ENCODE data around the gene EGFR. TPM values are rescaled to one million over a fixed set of nuclear protein-coding genes. Genes with fewer than 3 reads are reported as not detected.

Gene EGFR
- total and polyA plus RNA-seq, 2 donors (not counting 3 experiments of a cell fraction or from before 2014, with no cell fraction given) = 1.5 to 4.1 TPM

DNA sequence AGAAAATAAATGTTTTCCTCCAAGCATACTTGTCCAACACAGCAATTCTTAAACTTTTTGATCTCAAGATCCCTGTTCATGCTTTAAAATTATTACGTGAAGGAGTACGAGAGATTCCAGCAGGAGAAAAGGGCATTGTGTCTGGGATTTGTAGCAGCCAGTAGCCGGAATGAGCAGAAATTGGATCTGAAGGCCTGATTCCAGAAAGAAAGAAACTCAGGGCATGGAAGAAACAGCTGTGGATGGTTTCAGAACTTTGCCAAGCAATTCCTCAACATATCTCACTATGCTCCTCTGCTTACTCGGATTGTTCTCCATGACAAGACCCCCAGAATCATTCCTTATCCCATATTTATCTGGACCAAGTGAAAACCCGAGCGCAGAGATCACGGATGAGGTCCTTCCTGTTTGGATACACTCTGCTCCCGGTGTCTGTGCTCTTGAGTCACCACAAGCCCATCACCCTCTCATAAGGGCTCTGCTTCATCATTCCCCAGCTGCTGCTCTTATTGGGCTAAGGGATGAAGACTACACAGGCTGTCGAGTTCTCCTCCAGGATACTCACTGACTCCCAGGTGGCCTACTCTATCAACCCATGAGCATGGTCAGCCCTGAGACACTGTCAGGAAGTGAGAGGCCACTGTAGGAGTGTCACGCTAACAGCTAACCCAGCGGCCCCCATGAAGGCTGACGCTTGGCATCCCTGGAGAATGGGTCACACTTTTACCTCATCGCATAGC is 225.4 kb downstream of the EGFR start:
- DNase-seq (ENCODE audit: low read depth, low spot score) (no peak), FAIRE-seq (no peak)
- H3K9me1 ChIP-seq (replicated peaks; ENCODE audit: control insufficient read depth, extremely low read depth, insufficient read depth, low read length) = no peaks in the 10 kb centered on the region
- H3K79me2 ChIP-seq (ENCODE audit: control insufficient read depth, insufficient read depth, low read length) = no peaks in the 10 kb centered on the region
- H3K4me2 ChIP-seq (ENCODE audit: insufficient read depth, low read length) = no peak overlapping the region
- POLR2A ChIA-PET = no interaction called here
- dilution Hi-C loops (cut with MboI; ENCODE audit: extremely low pct_ligation_motif_present, low sequenced_read_pairs) = no loop called here
- TF ChIP-seq JUN (IDR thresholded peaks at IDR 0.05; ENCODE audit: borderline replicate concordance, insufficient read depth, insufficient read length, low read depth) = no peak
- no peak for TF ChIP-seq POLR2AphosphoS5 (IDR thresholded peaks at IDR 0.05; ENCODE audit: insufficient read depth, low read depth, low read length)
- peaks cover 0 to 8% of the 10 kb centered on the region in 2 experiments for H3K27me3 ChIP-seq (ENCODE audit: control insufficient read depth in 2 of 2, insufficient read depth in 2 of 2, low read length in 2 of 2)
- H3K4me3 ChIP-seq (replicated peaks in 1 of 3; ENCODE audit: insufficient read depth in 1 of 3, low read depth in 1 of 3, low read length in 3 of 3) = no peak overlapping the region
- no peak overlapping the region for H3K9ac ChIP-seq (replicated peaks; ENCODE audit: extremely low read depth, insufficient read depth, low read length)
- H3K4me1 ChIP-seq (ENCODE audit: control insufficient read depth, extremely low read depth, insufficient read depth, low read length) = no peaks in the 10 kb centered on the region
- H3K36me3 ChIP-seq (ENCODE audit: control insufficient read depth in 2 of 2, extremely low read depth in 1 of 2, insufficient read depth in 2 of 2, low read length in 2 of 2) = no peaks in the 10 kb centered on the region
- no peaks in the 10 kb centered on the region for H4K20me1 ChIP-seq (replicated peaks; ENCODE audit: control insufficient read depth, extremely low read depth, insufficient read depth, low read length)
- H3K9me3 ChIP-seq (replicated peaks; ENCODE audit: control insufficient read depth, insufficient read depth, low read length) = no peaks in the 10 kb centered on the region
- no peak overlapping the region for H3K27ac ChIP-seq (ENCODE audit: insufficient read depth, low read depth, low read length)
- H2AFZ ChIP-seq (ENCODE audit: low read depth, low read length) = no peak overlapping the region
- CTCF ChIA-PET = interaction anchor here (1.9 kb wide), 1 partner anchor 10 kb away, joined by 5 read pairs; no protein-coding TSS in a partner anchor
- no TSS peak for BruUV-seq (replicated peaks)
- intact Hi-C loops (cut with micrococcal nuclease) = no loop called here

GRCh38 chr7:55245271-55245723 is 226.5 kb downstream of the EGFR start:
- intact Hi-C loops (cut with micrococcal nuclease) = no loop called here
- TF ChIP-seq, protein P1, sequence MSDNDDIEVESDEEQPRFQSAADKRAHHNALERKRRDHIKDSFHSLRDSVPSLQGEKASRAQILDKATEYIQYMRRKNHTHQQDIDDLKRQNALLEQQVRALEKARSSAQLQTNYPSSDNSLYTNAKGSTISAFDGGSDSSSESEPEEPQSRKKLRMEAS (IDR thresholded peaks at IDR 0.05; ENCODE audit: insufficient read depth, insufficient read length) = no peak
- TF ChIP-seq POLR2AphosphoS5 (IDR thresholded peaks at IDR 0.05; ENCODE audit: insufficient read depth, low read depth, low read length) (no peak), EZH2 (IDR thresholded peaks at IDR 0.05; ENCODE audit: borderline replicate concordance, low read depth, low read length, severe bottlenecking) (no peak), POLR2A (IDR thresholded peaks at IDR 0.05; ENCODE audit: low read depth, low read length) (no peak), FOS (IDR thresholded peaks at IDR 0.05; ENCODE audit: borderline replicate concordance, insufficient read depth, low read length) (no peak), JUN (IDR thresholded peaks at IDR 0.05; ENCODE audit: borderline replicate concordance, insufficient read depth, insufficient read length, low read depth) (no peak), MYC (IDR thresholded peaks at IDR 0.05; ENCODE audit: low read depth, low read length) (no peak), GATA2 (IDR thresholded peaks at IDR 0.05; ENCODE audit: insufficient read depth, insufficient read length, low read depth, low read length) (no peak)
- TF ChIP-seq, protein P2, sequence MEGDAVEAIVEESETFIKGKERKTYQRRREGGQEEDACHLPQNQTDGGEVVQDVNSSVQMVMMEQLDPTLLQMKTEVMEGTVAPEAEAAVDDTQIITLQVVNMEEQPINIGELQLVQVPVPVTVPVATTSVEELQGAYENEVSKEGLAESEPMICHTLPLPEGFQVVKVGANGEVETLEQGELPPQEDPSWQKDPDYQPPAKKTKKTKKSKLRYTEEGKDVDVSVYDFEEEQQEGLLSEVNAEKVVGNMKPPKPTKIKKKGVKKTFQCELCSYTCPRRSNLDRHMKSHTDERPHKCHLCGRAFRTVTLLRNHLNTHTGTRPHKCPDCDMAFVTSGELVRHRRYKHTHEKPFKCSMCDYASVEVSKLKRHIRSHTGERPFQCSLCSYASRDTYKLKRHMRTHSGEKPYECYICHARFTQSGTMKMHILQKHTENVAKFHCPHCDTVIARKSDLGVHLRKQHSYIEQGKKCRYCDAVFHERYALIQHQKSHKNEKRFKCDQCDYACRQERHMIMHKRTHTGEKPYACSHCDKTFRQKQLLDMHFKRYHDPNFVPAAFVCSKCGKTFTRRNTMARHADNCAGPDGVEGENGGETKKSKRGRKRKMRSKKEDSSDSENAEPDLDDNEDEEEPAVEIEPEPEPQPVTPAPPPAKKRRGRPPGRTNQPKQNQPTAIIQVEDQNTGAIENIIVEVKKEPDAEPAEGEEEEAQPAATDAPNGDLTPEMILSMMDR (IDR thresholded peaks at IDR 0.05; ENCODE audit: extremely low read depth in 1 of 2, insufficient read depth in 1 of 2, low read depth in 1 of 2, low read length in 2 of 2) = no peak
- Histone ChIP-seq H3K79me2 (ENCODE audit: control insufficient read depth, insufficient read depth, low read length) (no peaks in the 10 kb centered on the region), H3K9me3 (replicated peaks; ENCODE audit: control insufficient read depth, insufficient read depth, low read length) (no peaks in the 10 kb centered on the region), H3K4me2 (ENCODE audit: insufficient read depth, low read length) (no peak overlapping the region), H3K36me3 (ENCODE audit: control insufficient read depth in 2 of 2, extremely low read depth in 1 of 2, insufficient read depth in 2 of 2, low read length in 2 of 2) (no peaks in the 10 kb centered on the region), H3K27me3 (ENCODE audit: control insufficient read depth in 2 of 2, insufficient read depth in 2 of 2, low read length in 2 of 2) (peaks cover 0 to 6% of the 10 kb centered on the region in 2 experiments), H2AFZ (ENCODE audit: low read depth, low read length) (no peak overlapping the region), H3K4me3 (replicated peaks in 1 of 3; ENCODE audit: insufficient read depth in 1 of 3, low read depth in 1 of 3, low read length in 3 of 3) (no peak overlapping the region), H3K9me1 (replicated peaks; ENCODE audit: control insufficient read depth, extremely low read depth, insufficient read depth, low read length) (no peaks in the 10 kb centered on the region), H4K20me1 (replicated peaks; ENCODE audit: control insufficient read depth, extremely low read depth, insufficient read depth, low read length) (no peaks in the 10 kb centered on the region), H3K9ac (replicated peaks; ENCODE audit: extremely low read depth, insufficient read depth, low read length) (no peak overlapping the region), H3K27ac (ENCODE audit: insufficient read depth, low read depth, low read length) (no peak overlapping the region), H3K4me1 (ENCODE audit: control insufficient read depth, extremely low read depth, insufficient read depth, low read length) (no peaks in the 10 kb centered on the region)
- no TSS peak for BruUV-seq (replicated peaks)
- DNase-seq (ENCODE audit: low read depth, low spot score) (no peak), FAIRE-seq (no peak)
- dilution Hi-C loops (cut with MboI; ENCODE audit: extremely low pct_ligation_motif_present, low sequenced_read_pairs) = no loop called here
- POLR2A ChIA-PET = no interaction called here
- CTCF ChIA-PET = interaction anchor here (1.8 to 1.9 kb wide), 2 partner anchors 10 to 457 kb away, joined by 4 to 11 read pairs; no protein-coding TSS in a partner anchor

All from endothelial cell of umbilical vein (primary cell).